ENCODE results near the gene GNG7.
"Not testable (repeated sequence)": the region's sequence is repeated elsewhere in the genome, so short reads cannot be mapped to it uniquely, and the experiment has no call there.

The GNG7 gene

GRCh38 chr19:2650515-2650914 lies 52.0 kb downstream of the GNG7 start:
- DNase-seq (ENCODE audit: low spot score) = no peak
- ChIA-PET POLR2A (ENCODE audit: low non-redundant PET) (no interaction called here), CTCF (interaction anchor here (0.5 to 0.6 kb wide), 3 partner anchors 13 to 198 kb away, joined by 3 to 4 read pairs (median 3); no protein-coding TSS in a partner anchor)
- no peak for TF ChIP-seq CTCF (conservative IDR thresholded peaks at IDR 0.05; ENCODE audit: low read depth)
- no peak overlapping the region for H3K27ac ChIP-seq

GRCh38 chr19:2648528-2648937 lies 54.0 kb downstream of the GNG7 start:
- CTCF ChIA-PET = interaction anchor here (0.5 to 2.8 kb wide), 24 partner anchors 9 to 296 kb away, joined by 3 to 44 read pairs (median 4); partner anchors contain the start of genes GNG7, SGTA and ZNF57
- POLR2A ChIA-PET (ENCODE audit: low non-redundant PET) = no interaction called here
- H3K27ac ChIP-seq = no peak overlapping the region
- DNase-seq (ENCODE audit: low spot score) = peak; percentile 83
- TF ChIP-seq CTCF (conservative IDR thresholded peaks at IDR 0.05; ENCODE audit: low read depth) = peak; percentile 75

GRCh38 chr19:2648099-2648498 lies 54.4 kb downstream of the GNG7 start:
- H3K27ac ChIP-seq = no peak overlapping the region
- no peak for DNase-seq (ENCODE audit: low spot score)
- ChIA-PET POLR2A (ENCODE audit: low non-redundant PET) (no interaction called here), CTCF (interaction anchor here (0.6 to 2.8 kb wide), 20 partner anchors 9 to 296 kb away, joined by 3 to 44 read pairs (median 4); partner anchors contain the start of genes GNG7, SGTA and ZNF57)
- TF ChIP-seq CTCF (conservative IDR thresholded peaks at IDR 0.05; ENCODE audit: low read depth) = no peak

GRCh38 chr19:2646866-2647535 lies 55.5 kb downstream of the GNG7 start:
- no peak for TF ChIP-seq CTCF (conservative IDR thresholded peaks at IDR 0.05; ENCODE audit: low read depth)
- no peak for DNase-seq (ENCODE audit: low spot score)
- CTCF ChIA-PET = interaction anchor here (0.7 to 2.8 kb wide), 3 partner anchors 53 to 102 kb away, joined by 3 to 44 read pairs (median 4); no protein-coding TSS in a partner anchor
- H3K27ac ChIP-seq = no peak overlapping the region
- POLR2A ChIA-PET (ENCODE audit: low non-redundant PET) = no interaction called here

- POLR2A ChIA-PET (ENCODE audit: low non-redundant PET) = no interaction called here
- CTCF ChIA-PET = interaction anchor here (1.4 kb wide), 1 partner anchor 103 kb away, joined by 3 read pairs; no protein-coding TSS in a partner anchor
- no peak overlapping the region for H3K27ac ChIP-seq
- TF ChIP-seq CTCF (conservative IDR thresholded peaks at IDR 0.05; ENCODE audit: low read depth) = no peak
- DNase-seq (ENCODE audit: low spot score) = no peak
Observed at GRCh38 chr19:2645826-2646225, 56.7 kb downstream of the GNG7 start.

- DNase-seq (ENCODE audit: low spot score); POLR2A ChIA-PET (ENCODE audit: low non-redundant PET); H3K27ac ChIP-seq: not testable (repeated sequence)
- CTCF ChIA-PET = interaction anchor here (0.6 kb wide), 1 partner anchor 105 kb away, joined by 5 read pairs; no protein-coding TSS in a partner anchor
Observed at GRCh38 chr19:2643123-2643737, 59.3 kb downstream of the GNG7 start.

- no peak for DNase-seq (ENCODE audit: low spot score)
- TF ChIP-seq CTCF (conservative IDR thresholded peaks at IDR 0.05; ENCODE audit: low read depth) = no peak
- ChIA-PET CTCF (no interaction called here), POLR2A (ENCODE audit: low non-redundant PET) (no interaction called here)
- H3K27ac ChIP-seq = no peak overlapping the region
Observed at GRCh38 chr19:2641332-2641698, 61.2 kb downstream of the GNG7 start.

All from RWPE1 (cell line).